ENCODE results near the gene ADAM19.

Gene ADAM19

DNA sequence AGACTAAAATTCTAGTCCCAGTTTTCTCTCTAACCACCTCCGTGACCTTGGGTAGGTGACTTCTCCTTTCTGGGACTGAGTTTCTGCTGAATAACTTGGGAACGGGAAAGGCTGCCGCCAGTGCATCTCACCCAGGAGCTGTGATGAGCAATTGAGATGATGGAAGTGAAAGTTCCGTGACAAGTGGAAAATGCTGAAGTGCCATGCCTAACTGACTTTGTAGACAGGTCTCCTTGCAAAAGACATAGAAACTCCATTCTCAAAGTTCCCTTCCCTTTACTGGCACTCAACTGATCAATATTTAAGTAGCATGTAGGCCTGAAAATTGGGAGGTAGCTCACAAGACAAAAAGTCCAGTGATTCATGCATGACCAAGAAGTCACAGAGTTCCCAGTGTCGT is 6.3 kb upstream of the ADAM19 start:
- ATAC-seq, result no peak
- peak overlapping the region; percentile 92 for H3K27ac Mint-ChIP-seq
- no peak overlapping the region for H3K4me3 Mint-ChIP-seq
- H3K27me3 Mint-ChIP-seq, result no peaks in the 10 kb centered on the region
- H3K4me1 Mint-ChIP-seq, result peaks cover 45% of the 10 kb centered on the region
- H3K9me3 Mint-ChIP-seq, result no peaks in the 10 kb centered on the region
- H3K36me3 Mint-ChIP-seq, result no peaks in the 10 kb centered on the region

DNA sequence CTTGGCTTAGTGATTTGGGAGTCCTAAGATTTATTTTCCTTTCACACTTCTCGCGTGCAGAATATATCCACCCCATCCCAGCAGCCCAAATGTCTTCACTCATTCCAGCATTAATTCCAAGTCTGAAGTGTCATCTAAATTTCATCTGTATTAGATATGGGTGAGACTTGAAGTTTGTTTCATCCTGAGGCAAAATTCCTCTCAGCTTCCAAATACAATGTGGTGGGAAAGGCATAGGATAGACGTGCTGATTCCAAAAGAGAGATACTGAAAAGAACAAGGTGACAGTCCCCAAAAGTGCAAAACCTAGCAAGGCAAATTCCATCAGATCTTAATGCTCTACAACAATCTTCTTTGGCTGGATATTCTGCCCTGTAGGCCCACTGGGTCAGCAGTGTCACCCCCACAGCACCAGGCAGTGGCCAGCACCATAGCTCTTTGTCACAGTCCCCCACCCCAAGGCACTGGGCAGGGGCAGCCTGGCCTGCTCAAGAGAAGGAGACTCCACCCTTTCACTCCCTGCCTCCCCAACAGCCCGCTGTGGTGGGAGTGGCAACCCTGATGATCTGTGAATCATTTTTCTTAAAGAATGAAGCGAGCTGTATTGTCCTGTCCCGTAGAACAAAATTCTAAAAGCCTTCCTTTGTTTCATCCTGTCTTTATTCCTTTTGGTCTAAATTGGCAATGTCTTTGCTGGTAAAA is 2.7 kb upstream of the ADAM19 start:
- no peaks in the 10 kb centered on the region for H3K9me3 Mint-ChIP-seq
- H3K4me3 Mint-ChIP-seq, result no peak overlapping the region
- H3K36me3 Mint-ChIP-seq, result peaks cover 4% of the 10 kb centered on the region
- no peak for ATAC-seq
- peak overlapping the region; percentile 54 for H3K27ac Mint-ChIP-seq
- peaks cover 65% of the 10 kb centered on the region for H3K4me1 Mint-ChIP-seq
- H3K27me3 Mint-ChIP-seq, result no peaks in the 10 kb centered on the region

DNA sequence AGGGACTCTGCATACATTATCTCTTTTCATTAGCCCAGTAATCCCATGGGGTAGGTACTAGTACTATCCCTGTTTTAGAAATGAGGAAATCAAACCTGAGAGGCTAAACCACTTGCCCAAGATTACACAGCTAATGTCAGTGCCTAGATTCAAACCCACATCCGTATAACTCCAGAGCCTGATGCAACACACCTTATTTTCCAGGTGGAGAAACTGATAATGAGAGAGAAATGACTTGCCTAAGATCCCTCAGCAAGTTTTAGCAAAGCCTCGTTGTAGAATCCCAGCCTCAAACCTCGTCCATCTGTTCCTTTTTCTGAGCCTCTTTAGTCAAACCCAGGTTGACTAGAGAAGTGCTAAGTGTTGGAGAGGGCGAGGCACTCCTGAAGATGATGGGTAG is 1.1 kb upstream of the ADAM19 start:
- peaks cover 4% of the 10 kb centered on the region for H3K36me3 Mint-ChIP-seq
- no peak overlapping the region for H3K4me3 Mint-ChIP-seq
- H3K9me3 Mint-ChIP-seq, result no peaks in the 10 kb centered on the region
- peaks cover 65% of the 10 kb centered on the region for H3K4me1 Mint-ChIP-seq
- ATAC-seq, result no peak
- peak overlapping the region; percentile 29 for H3K27ac Mint-ChIP-seq
- H3K27me3 Mint-ChIP-seq, result no peaks in the 10 kb centered on the region

DNA sequence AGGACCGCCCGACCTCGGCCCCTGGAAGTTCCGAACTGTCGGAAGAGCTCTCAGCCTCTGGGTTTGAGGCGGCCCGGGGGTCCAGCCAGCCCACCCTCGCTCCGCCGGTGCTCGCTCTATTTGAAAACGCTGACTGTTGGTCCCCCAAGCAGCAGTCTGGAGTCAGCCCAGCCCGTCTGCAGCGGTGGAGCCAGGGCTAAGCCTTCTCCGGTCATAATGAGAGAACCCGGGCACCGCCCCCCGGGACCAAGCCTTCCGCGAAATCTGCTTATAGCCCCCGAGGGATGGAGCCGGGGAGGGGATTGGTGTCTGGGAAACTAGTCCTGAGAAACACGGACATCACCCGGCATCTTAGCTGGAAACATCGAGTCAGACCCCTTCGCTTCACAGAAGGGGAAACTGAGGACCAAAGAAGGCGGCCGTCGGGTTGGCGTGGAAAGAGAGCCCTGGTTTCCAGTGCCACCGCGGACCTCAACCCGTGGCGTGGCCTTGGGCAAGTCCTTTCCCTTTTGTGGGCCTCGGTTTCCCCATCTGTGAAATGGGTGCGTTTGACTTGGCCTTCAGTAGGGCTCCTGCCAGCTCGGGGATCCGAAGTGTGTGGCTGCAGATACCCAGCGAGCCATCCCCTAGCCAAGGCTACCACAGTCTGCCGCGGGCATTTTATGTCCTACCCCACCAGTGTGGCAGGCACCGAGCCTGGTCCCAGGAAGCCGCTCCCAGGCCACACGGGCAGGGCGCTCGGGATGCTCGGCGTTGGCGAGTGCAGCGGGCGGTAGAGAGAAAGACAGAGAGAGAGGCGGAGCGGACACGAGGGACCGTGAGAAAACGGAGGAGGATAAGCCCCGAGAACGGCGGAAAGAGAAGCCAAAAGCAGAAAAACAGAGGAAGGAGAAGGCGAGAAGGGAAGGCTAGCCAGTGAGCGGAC is 857 bp downstream of the ADAM19 start:
- Mint-ChIP-seq H3K27ac (peak overlapping the region; percentile 89), H3K27me3 (no peaks in the 10 kb centered on the region), H3K4me3 (peak overlapping the region; percentile 92), H3K36me3 (peaks cover 8% of the 10 kb centered on the region), H3K9me3 (no peaks in the 10 kb centered on the region), H3K4me1 (peaks cover 70% of the 10 kb centered on the region)
- ATAC-seq, result peak; percentile 0

DNA sequence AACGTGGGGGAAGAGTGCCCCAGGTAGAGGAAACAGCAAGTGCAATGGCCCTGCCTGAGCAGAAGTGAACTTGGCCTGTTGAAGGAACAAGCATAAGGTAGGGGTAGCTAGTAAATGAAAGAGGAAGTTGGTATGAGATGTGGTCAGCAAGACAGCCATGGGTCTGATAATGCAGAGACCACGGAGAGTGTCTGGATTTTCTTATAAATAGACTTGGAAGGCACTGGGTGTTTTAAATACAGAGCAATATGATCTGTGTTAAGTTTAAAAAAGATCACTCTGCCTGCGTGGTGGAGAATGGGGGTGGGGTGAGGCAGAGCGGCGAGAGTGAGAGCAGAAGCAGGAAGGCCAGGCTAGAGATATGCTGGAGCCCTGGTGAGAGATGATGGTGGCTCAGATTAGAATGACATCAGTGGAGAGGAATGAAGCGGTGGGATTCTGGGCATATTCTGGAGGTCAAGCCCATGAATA is 4.2 kb downstream of the ADAM19 start:
- Mint-ChIP-seq H3K36me3 (peaks cover 23% of the 10 kb centered on the region), H3K27me3 (no peaks in the 10 kb centered on the region), H3K4me1 (peaks cover 79% of the 10 kb centered on the region), H3K27ac (peak overlapping the region; percentile 89), H3K9me3 (no peaks in the 10 kb centered on the region), H3K4me3 (peak overlapping the region; percentile 74)
- ATAC-seq, result peak; percentile 93

DNA sequence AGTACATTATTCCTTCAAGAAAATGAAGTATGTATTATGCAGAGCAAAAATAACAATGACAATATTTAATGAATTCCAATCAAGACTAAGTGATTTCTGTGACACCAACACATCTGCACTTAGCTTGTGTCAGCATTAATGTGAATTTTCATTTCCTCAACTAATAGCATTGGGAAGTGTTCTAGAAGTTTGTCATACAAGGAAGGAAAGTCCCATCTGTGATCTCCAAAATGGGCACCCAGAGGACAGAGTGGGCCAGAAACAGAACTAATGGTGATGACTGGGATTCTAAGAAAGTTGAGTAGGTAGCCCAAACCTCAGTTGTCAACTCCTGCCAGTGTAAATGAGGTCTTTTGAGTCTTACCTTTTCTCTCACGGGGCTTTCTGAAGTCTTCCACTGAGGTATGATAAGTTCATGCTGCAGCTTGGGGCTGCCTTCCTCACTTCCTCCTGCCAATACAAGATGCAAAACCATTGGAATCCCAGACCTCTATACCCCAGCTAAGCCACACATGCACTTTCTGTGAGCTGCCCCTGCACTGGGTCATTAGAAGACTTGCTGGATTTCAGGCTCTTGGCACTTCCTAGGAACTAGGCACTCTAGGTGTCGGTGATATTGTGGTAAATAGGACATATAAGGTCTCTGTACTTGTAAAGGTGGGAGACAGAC is 4.9 kb downstream of the ADAM19 start:
- H3K27ac Mint-ChIP-seq, result peak overlapping the region; percentile 89

DNA sequence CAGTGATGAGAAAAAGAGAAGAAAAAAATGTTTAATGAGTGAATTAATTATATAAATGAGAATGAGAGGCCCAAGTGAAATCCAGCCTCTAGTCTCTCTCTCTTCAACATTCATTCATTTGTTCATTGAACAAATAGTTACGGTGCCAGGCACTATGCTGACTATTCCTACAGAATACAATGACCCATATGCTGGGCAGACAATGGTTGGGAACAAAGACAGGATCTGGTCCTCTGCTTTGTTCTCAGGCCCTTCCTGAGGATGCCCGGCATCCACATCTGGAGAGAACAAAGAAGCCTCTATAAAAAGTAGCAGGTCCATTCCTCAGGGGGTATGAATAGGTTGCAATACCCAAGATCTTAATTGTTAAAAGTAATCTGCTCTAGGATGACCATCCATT is 6.9 kb downstream of the ADAM19 start:
- Mint-ChIP-seq H3K36me3 (peaks cover 27% of the 10 kb centered on the region), H3K4me3 (no peak overlapping the region)

More for the DNA sequence above, 4.9 kb downstream of the ADAM19 start:
- no peaks in the 10 kb centered on the region for H3K9me3 Mint-ChIP-seq
- H3K4me3 Mint-ChIP-seq, result peak overlapping the region; percentile 74
- no peaks in the 10 kb centered on the region for H3K27me3 Mint-ChIP-seq
- peaks cover 23% of the 10 kb centered on the region for H3K36me3 Mint-ChIP-seq
- peak; percentile 15 for ATAC-seq
- peaks cover 75% of the 10 kb centered on the region for H3K4me1 Mint-ChIP-seq

DNA sequence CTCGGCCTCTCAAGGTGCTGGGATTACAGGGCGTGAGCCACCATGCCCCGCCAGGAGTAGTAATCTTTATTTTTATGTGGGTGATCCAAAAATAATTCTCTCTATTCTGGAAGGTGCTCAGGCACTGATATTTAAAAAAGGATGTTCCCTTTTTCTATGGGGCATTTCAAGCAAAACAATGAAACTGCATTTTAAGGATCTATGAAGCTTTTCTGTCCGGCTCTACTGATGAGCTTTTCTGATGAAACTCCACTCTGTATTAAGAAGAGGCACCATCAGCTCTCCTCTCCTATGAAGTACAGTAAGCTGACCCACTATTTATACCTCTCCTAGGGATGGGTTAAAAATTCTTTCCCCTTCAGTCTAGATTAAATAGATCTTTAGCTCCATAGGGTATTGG is 7.4 kb downstream of the ADAM19 start:
- Mint-ChIP-seq H3K4me1 (peaks cover 78% of the 10 kb centered on the region), H3K4me3 (no peak overlapping the region), H3K36me3 (peaks cover 32% of the 10 kb centered on the region), H3K27me3 (no peaks in the 10 kb centered on the region), H3K9me3 (no peaks in the 10 kb centered on the region), H3K27ac (peak overlapping the region; percentile 72)
- ATAC-seq, result no peak

More for the DNA sequence above, 6.9 kb downstream of the ADAM19 start:
- Mint-ChIP-seq H3K9me3 (no peaks in the 10 kb centered on the region), H3K27me3 (no peaks in the 10 kb centered on the region), H3K27ac (peak overlapping the region; percentile 72), H3K4me1 (peaks cover 78% of the 10 kb centered on the region)
- ATAC-seq, result no peak

DNA sequence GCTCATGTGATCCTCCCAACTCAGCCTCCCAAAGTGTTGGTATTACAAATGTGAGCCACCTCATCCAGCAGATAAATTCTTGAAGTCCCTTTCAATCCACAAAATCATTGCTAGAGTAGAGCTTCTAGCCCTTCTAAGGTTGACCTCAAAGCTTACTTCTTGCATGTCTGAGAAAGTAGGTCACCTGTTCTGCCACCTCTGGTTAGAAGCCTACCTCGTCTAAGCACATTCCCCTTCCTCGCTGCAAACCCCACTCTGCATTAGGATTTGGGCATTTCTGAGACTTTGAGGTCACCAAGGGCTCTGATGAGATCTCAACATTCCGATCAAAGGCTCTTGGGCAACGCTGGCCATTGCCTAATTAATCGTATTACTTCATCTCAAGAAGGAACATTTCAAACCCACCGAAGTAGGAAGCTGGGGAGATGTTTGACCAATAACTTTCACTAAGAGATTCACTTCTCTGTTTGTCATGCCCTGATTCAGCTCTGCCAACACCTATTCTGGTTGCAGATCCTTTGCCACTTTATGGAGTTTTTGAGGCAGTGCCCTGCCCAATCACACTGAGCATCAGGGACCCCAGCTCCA is 8.6 kb downstream of the ADAM19 start:
- peaks cover 43% of the 10 kb centered on the region for H3K36me3 Mint-ChIP-seq
- peaks cover 80% of the 10 kb centered on the region for H3K4me1 Mint-ChIP-seq
- peak; percentile 20 for ATAC-seq
- no peaks in the 10 kb centered on the region for H3K27me3 Mint-ChIP-seq
- no peaks in the 10 kb centered on the region for H3K9me3 Mint-ChIP-seq
- H3K27ac Mint-ChIP-seq, result peak overlapping the region; percentile 72
- peak overlapping the region; percentile 48 for H3K4me3 Mint-ChIP-seq

DNA sequence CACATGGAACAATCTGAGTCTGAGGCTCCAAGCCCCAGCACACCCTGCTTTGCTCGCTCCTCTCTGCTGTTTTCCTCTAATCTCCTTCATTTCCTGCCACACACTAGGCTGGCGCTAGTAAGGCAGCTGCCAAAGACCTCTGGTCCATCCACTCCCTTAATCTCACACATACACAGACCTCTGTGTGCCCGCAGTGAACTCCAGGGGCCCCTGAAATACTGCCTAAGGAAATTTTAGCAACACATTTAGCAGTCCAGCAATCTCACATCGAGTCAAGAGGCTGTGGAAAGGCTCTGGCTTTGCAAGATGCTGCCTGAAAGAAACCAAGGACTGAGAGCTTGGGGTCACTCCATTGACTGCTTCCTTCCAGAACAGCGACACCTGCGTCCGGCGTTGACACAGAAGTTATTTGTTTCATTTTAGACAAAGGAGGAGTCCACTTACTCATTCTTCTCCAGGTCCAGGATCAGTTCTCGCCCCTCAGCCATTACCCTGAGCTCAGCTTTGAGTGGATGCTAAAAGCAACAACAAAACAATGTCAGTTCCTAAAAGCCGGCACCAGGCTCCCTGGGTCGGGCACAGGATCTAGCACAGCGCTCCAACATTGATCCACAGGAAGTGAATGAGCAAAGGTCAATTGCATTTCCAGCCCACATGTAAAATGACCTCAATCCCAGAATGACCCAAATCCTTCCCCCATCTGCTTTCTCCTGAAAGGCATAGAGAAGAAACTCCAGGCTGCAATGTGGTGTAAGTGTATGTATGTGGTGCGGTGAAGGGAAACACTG is 11.5 kb downstream of the ADAM19 start:
- Mint-ChIP-seq H3K4me1 (peaks cover 80% of the 10 kb centered on the region), H3K36me3 (peaks cover 49% of the 10 kb centered on the region), H3K9me3 (no peaks in the 10 kb centered on the region), H3K4me3 (no peak overlapping the region), H3K27me3 (no peaks in the 10 kb centered on the region), H3K27ac (peak overlapping the region; percentile 73)
- no peak for ATAC-seq

DNA sequence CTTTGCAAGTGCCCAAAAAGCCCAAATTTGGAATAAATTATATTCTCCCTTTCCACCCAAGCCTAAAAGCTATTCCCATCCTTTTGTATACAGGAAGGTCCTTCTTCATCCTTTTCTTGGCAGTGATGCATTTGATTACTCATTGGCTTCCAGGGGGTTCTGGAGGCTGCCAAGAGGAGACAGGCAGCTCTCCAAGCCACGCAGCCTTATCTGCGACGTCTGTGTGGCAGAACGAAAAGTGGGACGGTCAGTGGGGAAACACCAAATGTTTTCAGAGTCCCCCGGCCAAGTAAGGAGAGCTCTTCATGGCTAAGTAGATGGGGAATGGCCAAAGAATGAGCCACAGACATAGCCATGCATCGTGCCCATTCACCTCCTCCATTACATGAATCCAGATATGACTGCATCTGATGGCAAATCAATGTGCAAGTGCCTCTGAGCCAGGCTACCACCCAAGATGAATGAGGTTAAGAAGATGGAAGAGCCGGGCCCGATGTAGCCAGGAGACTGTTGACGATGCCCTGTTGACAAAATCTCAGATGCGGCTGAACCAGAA is 12.1 kb downstream of the ADAM19 start:
- no peak overlapping the region for H3K4me3 Mint-ChIP-seq
- no peak for ATAC-seq

DNA sequence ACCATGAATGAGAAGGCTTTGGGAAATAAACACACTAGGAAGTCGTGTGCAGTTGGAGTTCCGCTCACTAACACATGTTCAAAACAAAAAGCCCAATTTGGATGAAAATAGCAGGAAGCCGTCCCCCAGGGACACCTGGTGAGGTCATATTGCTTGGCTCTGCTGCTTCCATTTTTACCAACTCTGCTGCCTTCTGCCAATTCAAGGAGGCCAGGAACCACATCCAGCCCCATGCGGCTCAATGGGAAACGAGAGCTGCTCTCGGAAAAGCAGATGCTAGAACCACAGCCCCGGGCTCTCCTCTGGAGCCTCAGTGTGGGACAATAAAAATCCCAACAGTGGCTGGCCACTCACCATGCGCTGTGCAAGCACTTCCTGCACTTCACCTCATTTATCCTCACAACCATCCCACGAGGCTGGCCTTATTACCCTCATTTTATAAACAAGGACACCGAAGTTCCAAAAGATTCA is 13.4 kb downstream of the ADAM19 start:
- Mint-ChIP-seq H3K27ac (peak overlapping the region; percentile 73), H3K27me3 (no peaks in the 10 kb centered on the region), H3K9me3 (no peaks in the 10 kb centered on the region), H3K36me3 (peaks cover 45% of the 10 kb centered on the region), H3K4me3 (no peak overlapping the region), H3K4me1 (peaks cover 80% of the 10 kb centered on the region)
- no peak for ATAC-seq

More for the DNA sequence above, 12.1 kb downstream of the ADAM19 start:
- Mint-ChIP-seq H3K36me3 (peaks cover 49% of the 10 kb centered on the region), H3K9me3 (no peaks in the 10 kb centered on the region), H3K4me1 (peaks cover 80% of the 10 kb centered on the region), H3K27me3 (no peaks in the 10 kb centered on the region), H3K27ac (peak overlapping the region; percentile 73)

DNA sequence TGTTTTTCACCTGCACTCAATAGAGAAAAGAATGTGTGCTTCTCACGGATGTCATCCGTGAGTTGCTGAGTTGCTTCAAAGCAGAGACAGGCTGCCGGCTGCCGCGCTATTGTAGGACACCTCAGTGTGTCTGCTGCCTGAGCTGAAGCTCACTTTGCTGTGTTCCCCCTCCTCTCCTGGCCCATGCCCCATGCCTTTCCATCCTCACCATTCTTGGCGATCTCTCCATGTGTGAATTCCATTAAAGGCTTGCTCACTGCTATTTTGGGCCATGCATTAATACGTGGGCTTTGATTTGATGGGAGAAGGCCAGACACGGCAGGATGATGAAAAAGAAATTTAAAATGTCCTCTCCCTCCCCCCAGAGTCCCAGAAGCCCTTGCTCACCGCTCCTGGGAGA is 14.5 kb downstream of the ADAM19 start:
- peaks cover 84% of the 10 kb centered on the region for H3K4me1 Mint-ChIP-seq
- peaks cover 44% of the 10 kb centered on the region for H3K36me3 Mint-ChIP-seq
- ATAC-seq, result no peak
- H3K4me3 Mint-ChIP-seq, result no peak overlapping the region
- no peaks in the 10 kb centered on the region for H3K27me3 Mint-ChIP-seq
- no peaks in the 10 kb centered on the region for H3K9me3 Mint-ChIP-seq
- H3K27ac Mint-ChIP-seq, result peak overlapping the region; percentile 73

DNA sequence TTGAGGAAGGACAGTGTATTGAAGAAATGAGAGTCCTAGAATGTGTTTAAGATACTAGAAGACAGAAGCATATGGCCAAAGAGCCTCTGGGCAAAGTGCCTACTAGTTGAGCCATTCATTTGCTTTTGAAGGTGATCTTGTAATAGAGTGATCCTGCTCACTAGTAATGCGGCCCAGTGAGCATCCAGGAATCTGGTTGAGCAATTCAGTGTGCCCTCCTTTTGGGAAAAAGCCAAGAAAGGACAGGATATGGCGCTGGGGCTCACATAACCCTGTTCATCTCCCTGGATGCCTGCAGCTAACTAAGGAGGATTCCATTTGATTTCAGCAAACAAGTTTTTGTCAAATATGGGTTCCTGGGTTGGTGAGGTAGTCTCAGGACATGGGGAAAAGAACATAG is 16.3 kb downstream of the ADAM19 start:
- no peaks in the 10 kb centered on the region for H3K9me3 Mint-ChIP-seq
- ATAC-seq, result no peak
- H3K4me3 Mint-ChIP-seq, result no peak overlapping the region
- peaks cover 97% of the 10 kb centered on the region for H3K4me1 Mint-ChIP-seq
- H3K36me3 Mint-ChIP-seq, result peaks cover 42% of the 10 kb centered on the region
- H3K27ac Mint-ChIP-seq, result peak overlapping the region; percentile 64
- H3K27me3 Mint-ChIP-seq, result no peaks in the 10 kb centered on the region
